ENCODE data around the gene EME2. TPM values are rescaled to one million over a fixed set of nuclear protein-coding genes. Genes with fewer than 3 reads are reported as not detected.
A peak's percentile ranks its signal among the peaks of the same experiment; 100 is the strongest.
"Not testable (repeated sequence)": the region's sequence is repeated elsewhere in the genome, so short reads cannot be mapped to it uniquely, and the experiment has no call there.

The EME2 gene, protein sequence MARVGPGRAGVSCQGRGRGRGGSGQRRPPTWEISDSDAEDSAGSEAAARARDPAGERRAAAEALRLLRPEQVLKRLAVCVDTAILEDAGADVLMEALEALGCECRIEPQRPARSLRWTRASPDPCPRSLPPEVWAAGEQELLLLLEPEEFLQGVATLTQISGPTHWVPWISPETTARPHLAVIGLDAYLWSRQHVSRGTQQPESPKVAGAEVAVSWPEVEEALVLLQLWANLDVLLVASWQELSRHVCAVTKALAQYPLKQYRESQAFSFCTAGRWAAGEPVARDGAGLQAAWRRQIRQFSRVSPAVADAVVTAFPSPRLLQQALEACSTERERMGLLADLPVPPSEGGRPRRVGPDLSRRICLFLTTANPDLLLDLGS
- 15.3 TPM for total RNA-seq

DNA sequence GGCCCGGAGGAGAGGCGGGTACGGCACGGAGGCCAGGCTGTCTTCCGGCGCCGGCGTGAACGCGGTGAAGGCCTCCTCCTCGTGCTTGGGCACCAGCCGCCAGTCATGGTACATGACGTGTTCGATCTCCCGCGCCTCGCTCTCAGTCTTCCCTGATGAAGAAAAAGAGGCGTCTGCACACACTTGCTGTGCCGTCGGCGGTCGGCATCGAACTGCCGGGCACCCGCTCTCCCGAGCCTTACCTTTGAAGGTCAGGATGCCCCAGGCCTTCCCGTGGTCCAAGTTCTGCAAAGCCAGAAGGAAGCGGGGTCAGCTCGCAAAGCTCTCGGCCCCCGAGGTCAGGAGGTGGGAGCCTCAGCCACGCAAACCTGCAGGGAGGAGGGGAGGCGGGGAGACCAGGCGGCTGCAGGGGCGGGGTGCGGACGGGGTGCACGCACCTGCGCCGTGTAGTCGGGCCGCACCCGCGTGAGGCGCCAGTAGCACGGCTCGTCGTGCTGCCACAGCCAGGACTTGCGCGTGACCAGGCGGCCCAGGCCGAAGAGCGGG, at the start of gene EME2:
Gene EME2, plus strand, starts transcription at position 449 of the 546 bp plus-strand sequence. CDS start 418 bp downstream, outside the sequence.
- ATAC-seq (no peak), DNase-seq (ENCODE audit: low spot score) (no peak)
- intact Hi-C loops (cut with DNase I) = no loop called here

DNA sequence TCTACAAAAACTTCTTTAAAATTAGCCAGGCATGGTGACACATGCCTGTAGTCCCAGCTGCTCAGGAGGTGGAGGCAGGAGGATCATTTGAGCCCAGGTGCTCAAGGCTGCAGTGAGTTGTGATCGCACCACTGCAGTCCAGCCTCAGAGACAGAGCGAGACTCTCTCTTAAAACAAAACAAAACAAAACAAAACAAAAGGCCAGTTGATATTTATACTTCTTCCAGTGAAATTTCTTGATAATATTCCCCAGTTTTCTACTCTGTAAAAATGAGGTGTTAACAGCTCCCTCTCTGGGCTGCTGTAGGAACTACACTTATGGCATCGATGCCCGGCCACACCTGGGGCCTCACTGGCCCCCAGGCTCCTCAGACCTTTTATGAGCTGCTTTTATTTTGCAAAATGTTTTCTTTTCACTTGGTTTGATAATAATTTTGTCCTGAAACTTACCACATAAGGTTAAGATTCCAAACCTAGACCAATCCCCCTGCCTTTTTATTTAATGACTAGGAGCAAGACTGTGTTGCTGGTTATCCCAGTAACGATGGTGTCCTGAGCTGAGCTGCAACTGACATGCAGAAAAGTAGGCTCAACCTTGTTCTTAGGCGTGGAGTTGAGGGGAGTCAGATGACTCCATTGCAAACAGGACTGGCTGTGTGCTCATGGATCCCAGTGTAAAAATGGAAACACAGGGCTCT, 49.0 kb upstream of the EME2 start:
- intact Hi-C loops (cut with DNase I) = no loop called here
- no peak for DNase-seq (ENCODE audit: low spot score)
- no peak for ATAC-seq

- no peak for ATAC-seq
- DNase-seq (ENCODE audit: low spot score) = no peak
- intact Hi-C loops (cut with DNase I) = no loop called here
Measured at GRCh38 chr16:1724491-1724890, 48.1 kb upstream of the EME2 start.

GRCh38 chr16:1726661-1727502, 45.7 kb upstream of the EME2 start:
- no peak for ATAC-seq
- intact Hi-C loops (cut with DNase I) = no loop called here
- no peak for DNase-seq (ENCODE audit: low spot score)

GRCh38 chr16:1727651-1728624, 44.7 kb upstream of the EME2 start:
- ATAC-seq (no peak), DNase-seq (ENCODE audit: low spot score) (no peak)
- intact Hi-C loops (cut with DNase I) = no loop called here

DNA sequence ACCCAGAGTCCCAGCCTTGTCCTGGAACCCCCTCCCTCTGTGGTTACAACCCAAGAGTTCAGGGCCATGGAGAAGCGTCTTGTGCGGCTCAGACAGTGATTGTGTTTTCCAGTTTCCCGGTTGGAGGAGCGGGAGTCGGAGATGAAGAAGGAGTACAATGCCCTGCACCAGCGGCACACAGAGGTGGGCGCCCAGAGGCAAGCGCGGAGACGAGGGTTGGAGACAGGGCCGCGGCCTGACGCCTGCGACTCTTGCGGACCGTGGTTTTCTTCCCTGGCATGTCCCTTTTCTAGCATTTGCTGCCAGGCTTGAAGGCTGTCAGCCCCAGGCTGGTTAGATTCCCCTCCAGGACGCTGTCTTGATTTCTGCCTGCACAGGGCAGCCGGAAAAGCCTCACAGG, 43.6 kb upstream of the EME2 start:
- ATAC-seq (no peak), DNase-seq (ENCODE audit: low spot score) (no peak)
- intact Hi-C loops (cut with DNase I) = no loop called here

DNA sequence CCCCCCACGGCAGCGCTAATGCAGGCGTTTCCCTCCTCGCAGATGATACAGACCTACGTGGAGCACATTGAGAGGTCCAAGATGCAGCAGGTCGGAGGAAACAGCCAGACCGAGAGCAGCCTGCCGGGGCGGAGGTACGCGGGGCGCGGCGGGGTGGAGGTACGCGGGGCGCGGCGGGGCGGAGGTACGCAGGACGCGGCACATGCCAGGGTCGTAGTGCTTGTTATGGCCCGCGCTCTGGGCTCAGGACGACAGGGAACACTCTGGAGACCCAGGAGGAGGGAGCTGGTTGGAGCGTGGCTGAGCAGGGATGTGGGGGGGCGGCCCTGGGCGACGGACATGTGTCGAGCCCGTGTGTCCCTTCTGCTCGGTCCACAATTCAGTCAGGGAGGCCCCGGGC, 43.2 kb upstream of the EME2 start:
- ATAC-seq (no peak), DNase-seq (ENCODE audit: low spot score) (peak; percentile 51)
- intact Hi-C loops (cut with DNase I) = no loop called here

DNA sequence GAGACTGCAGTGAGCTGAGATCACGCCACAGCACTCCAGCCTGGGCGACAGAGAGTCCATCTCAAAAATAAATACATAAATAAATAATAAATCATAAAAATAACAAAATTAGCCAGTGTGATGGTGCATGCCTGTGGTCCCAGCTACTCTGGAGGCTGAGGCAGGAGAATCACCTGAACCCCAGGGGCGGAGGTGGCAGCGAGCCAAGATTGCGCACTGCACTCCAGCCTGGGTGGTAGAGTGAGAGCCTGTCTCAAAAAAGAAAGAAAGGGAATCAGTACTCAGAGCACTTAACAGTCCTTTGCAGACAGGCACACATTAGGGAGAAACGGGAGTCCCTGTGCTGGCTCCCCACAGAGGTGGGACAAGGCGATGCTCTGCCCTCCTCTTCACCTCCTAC, 41.5 kb upstream of the EME2 start:
- intact Hi-C loops (cut with DNase I) = no loop called here
- no peak for ATAC-seq
- DNase-seq (ENCODE audit: low spot score) = no peak

DNA sequence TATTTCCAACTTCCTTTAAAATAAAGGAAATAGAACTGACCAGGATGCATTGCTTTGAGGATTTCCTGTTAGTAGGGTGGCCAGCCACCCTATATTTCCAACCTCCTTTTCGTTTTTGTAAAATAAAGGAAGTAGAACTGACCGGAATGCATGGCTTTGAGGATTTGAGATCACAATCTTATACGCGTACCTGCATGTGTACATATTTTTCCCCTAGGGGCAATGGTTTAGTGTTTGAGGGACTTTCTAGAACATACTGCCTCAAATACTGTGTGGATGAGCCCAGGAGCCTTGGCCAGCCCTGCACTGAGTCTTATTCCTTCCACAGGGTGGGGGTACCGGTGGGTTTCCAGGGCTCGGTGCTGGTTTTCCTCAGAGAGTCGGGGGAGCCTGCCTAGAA, 41.0 kb upstream of the EME2 start:
- no peak for ATAC-seq
- intact Hi-C loops (cut with DNase I) = no loop called here
- no peak for DNase-seq (ENCODE audit: low spot score)

DNA sequence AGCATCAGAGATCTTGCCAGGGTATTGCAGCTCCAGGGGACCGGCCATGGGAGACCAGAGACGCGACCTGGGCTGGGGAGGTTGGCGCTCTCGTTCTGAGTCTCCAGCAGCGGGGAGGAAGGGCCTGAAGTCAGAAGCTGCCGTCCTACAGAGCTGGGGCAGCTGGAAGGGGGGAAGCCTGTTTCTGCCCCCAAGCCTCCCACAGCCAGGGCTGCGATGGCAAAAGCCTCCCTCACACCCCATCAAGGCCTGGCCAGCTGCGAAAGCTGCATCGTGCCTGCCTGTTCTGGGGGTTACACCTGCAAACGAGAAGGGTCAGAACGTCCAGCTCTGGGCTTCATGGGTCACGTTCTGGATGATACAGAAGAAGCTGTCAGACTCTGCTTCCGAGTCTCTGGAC, 40.5 kb upstream of the EME2 start:
- ATAC-seq (no peak), DNase-seq (ENCODE audit: low spot score) (no peak)
- intact Hi-C loops (cut with DNase I) = no loop called here

DNA sequence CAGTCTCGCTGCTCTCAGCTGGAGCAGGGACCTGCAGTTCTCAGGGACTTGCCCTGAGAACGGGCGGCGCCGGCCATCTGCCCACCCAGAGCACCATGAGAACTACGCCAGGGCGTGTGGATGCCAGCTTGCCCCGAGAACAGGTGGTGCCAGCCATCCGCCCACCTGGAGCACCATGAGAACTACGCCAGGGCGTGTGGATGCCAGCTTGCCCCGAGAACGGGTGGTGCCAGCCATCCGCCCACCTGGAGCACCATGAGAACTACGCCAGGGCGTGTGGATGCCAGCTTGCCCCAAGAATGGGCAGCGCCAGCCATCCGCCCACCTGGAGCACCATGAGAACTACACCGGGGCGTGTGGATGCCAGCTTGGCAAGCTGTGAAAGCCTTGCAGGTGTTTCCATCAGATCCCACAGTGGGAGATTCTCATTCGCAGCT, 40.0 kb upstream of the EME2 start:
- intact Hi-C loops (cut with DNase I); ATAC-seq: not testable (repeated sequence)
- peak; percentile 38 for DNase-seq (ENCODE audit: low spot score)

GRCh38 chr16:1734123-1734522, 38.5 kb upstream of the EME2 start:
- intact Hi-C loops (cut with DNase I) = no loop called here
- DNase-seq (ENCODE audit: low spot score) = peak; percentile 53
- ATAC-seq = peak; percentile 20

DNA sequence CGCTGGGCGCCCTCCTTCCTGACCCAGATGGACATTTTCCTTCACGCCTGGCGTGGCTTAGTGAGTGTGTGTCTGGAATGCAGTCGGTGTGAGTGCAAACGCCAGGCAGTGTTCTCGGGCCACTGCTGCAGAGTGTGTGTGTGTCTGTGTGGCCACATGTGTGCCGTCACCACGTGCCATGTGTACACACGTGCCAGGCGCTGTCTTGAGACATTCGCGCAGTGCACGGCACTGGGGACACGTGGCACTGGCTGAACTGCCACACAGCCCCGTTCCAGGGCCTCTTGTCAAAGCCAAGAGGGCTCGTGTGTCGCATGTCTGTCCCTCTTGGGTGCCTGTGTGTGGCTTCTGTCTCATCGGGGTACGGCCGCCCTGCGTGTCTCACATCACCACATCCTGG, 37.8 kb upstream of the EME2 start:
- DNase-seq (ENCODE audit: low spot score) (no peak), ATAC-seq (no peak)
- intact Hi-C loops (cut with DNase I) = no loop called here

- ATAC-seq (no peak), DNase-seq (ENCODE audit: low spot score) (no peak)
- intact Hi-C loops (cut with DNase I) = no loop called here
Measured at GRCh38 chr16:1740234-1740633, 32.4 kb upstream of the EME2 start.

DNA sequence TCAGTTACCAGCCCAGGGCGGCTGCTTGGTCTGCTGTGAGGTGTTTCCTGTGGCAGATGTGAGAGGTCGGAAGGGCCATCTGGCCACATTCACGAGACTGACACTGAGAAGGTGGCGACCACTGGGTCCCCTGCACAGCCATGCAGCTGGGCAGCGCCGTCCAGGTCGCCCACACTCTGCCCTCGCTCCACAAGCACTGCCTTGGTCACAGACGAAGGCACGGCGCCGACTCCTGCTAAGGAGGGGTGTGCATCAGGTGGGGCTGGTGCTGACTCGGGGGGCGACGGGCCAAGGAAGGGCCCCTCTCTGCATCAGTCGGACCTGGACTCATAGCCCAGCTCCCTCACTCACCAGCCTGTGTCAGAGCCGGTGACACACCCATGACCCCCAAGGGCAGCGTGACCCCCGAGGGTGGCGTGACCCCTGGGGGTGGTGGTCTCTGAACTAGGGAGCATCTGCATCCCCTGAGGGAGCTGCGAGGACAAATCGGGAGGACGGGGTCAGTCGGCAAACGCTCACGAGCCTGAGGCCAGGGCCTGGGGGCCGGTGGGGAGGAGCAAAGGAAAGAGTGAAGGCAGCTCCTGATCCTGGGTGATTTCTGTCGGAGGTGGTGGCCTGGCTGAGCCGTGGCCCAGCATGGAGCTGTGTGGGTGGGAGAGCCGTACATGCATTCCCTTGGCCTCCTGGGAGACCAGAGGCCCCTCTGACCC, 31.7 kb upstream of the EME2 start:
- peak; percentile 10 for ATAC-seq
- DNase-seq (ENCODE audit: low spot score) = peak; percentile 53
- intact Hi-C loops (cut with DNase I) = no loop called here

DNA sequence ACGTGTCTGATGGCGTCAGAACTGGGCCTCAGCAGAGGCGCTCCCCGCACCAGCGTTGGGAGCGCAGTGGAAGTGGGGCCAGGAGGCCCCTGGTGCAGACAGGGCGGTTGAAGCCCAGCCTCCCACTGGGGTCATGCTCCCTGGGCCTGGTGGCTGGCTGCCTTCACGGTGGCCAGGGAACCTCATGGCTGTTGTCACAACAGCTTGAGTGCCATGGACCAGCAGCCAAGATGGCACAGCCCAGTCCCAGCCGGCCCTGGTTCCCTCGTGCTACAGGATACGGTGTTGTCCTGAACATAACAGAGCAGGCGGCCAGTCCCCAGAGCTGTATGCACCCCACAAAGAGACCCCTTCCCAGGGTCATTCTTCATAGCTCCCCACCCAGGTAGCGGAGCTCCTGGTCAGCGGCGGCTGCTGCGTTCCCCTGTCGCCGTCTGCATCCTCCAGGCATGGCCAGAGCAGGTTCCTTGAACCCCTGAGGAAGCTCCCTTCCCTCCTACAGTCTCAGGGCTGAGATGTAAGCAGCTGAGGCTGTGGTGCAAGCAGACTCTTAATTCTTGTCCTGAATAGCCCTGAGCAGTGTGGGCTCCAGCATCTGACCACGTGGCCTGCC, 31.0 kb upstream of the EME2 start:
- DNase-seq (ENCODE audit: low spot score) (peak; percentile 49), ATAC-seq (peak; percentile 22)
- intact Hi-C loops (cut with DNase I) = no loop called here
